Measurements from ENCODE around the gene PYGB.

Gene PYGB

DNA sequence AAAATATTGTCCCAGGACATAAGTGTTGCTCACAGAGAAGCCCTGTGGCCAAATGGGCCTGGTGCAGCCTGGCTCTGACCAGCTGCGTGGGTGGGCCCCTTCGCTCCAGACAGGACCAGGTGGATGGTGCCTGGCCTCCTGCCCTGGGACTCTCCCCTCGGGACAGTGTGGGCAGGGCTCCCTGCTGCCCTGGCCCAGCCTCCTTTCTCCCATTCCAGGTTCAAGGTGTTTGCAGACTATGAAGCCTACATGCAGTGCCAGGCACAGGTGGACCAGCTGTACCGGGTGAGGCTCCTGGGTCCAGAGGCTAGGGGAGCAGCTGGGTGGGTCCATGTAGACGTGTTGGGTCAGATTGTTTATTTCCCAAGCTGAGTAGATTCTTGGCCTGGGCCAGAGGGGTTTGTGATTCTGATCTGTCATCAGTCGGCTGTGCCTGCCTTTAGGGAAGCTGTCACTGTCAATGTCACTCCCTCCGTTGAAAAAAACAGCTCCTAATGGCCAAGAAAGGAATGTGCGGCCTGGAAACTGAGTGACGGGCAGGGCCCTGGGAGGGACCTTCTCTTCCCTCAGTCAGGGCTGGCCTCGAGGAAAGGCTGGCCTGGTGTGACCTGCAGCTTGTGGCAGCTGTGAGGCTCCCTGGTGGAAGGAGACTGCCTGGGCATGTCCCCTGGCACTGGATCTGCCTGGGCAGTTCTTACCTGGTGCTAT is 47.7 kb downstream of the PYGB start:
- no peak for ATAC-seq
- no peaks in the 10 kb centered on the region for H3K27me3 Mint-ChIP-seq
- peaks cover 27% of the 10 kb centered on the region for H3K4me1 Mint-ChIP-seq
- H3K27ac Mint-ChIP-seq, result peak overlapping the region in 1 of 2 donors; percentile 52
- DNase-seq, result no peak
- no peak overlapping the region for H3K4me3 Mint-ChIP-seq
- no peaks in the 10 kb centered on the region for H3K9me3 Mint-ChIP-seq

DNA sequence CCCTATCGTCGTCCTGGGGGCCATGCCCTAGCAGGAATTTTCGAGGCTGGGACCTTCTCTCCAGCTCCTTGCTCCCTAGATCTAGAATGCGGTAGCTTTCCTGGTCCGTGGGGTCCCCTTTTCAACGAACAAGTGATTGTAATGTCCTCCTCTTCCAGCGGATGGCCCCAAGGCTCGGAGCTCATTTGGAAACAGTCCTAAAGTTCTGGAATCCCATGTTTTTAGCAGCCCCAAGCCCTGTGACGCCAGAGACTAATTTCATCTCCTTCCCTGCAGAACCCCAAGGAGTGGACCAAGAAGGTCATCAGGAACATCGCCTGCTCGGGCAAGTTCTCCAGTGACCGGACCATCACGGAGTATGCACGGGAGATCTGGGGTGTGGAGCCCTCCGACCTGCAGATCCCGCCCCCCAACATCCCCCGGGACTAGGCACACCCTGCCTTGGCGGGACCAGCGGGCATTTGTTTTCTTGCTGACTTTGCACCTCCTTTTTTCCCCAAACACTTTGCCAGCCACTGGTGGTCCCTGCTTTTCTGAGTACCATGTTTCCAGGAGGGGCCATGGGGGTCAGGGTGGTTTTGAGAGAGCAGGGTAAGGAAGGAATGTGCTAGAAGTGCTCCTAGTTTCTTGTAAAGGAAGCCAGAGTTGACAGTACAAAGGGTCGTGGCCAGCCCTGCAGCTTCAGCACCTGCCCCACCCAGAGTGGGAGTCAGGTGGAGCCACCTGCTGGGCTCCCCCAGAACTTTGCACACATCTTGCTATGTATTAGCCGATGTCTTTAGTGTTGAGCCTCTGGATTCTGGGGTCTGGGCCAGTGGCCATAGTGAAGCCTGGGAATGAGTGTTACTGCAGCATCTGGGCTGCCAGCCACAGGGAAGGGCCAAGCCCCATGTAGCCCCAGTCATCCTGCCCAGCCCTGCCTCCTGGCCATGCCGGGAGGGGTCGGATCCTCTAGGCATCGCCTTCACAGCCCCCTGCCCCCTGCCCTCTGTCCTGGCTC is 48.5 kb downstream of the PYGB start:
- DNase-seq (peak in 1 of 2 donors; percentile 33), ATAC-seq (peak; percentile 32)
- H3K27me3 Mint-ChIP-seq, result no peaks in the 10 kb centered on the region
- H3K9me3 Mint-ChIP-seq, result no peaks in the 10 kb centered on the region
- peaks cover 27% of the 10 kb centered on the region for H3K4me1 Mint-ChIP-seq
- no peak overlapping the region for H3K4me3 Mint-ChIP-seq
- H3K27ac Mint-ChIP-seq, result peak overlapping the region in 1 of 2 donors; percentile 33

DNA sequence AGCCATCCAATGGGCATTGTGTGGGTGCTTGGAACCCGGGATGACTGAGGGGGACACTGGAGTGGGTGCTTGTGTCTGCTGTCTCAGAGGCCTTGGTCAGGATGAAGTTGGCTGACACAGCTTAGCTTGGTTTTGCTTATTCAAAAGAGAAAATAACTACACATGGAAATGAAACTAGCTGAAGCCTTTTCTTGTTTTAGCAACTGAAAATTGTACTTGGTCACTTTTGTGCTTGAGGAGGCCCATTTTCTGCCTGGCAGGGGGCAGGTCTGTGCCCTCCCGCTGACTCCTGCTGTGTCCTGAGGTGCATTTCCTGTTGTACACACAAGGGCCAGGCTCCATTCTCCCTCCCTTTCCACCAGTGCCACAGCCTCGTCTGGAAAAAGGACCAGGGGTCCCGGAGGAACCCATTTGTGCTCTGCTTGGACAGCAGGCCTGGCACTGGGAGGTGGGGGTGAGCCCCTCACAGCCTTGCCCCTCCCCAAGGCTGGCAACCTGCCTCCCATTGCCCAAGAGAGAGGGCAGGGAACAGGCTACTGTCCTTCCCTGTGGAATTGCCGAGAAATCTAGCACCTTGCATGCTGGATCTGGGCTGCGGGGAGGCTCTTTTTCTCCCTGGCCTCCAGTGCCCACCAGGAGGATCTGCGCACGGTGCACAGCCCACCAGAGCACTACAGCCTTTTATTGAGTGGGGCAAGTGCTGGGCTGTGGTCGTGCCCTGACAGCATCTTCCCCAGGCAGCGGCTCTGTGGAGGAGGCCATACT is 49.4 kb downstream of the PYGB start:
- Mint-ChIP-seq H3K4me1 (peaks cover 27% of the 10 kb centered on the region), H3K9me3 (no peaks in the 10 kb centered on the region), H3K4me3 (no peak overlapping the region), H3K27ac (peak overlapping the region; percentile 46 to 71), H3K27me3 (no peaks in the 10 kb centered on the region)
- no peak for ATAC-seq
- DNase-seq, result no peak

DNA sequence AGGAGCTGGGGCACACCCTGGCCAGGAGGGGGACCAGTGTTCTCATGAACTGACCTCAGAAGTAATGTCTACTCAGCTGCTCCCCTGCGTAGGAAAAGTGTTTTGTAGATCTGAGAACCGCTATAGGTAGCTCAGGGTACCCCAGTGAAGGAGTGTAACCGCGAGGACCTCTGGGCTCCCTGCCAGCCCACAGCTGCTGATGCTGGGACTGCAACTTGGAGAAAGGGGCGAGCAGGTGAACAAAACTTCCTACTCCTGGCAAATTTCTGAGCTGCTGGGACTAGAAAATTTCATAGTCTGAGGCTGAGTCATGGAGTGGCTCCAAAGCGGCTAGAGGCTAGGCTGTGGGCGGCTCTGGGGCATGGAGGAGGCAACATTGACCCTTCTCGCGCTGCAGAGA is 51.9 kb downstream of the PYGB start:
- no peaks in the 10 kb centered on the region for H3K27me3 Mint-ChIP-seq
- no peak overlapping the region for H3K4me3 Mint-ChIP-seq
- no peak for DNase-seq
- H3K27ac Mint-ChIP-seq, result peak overlapping the region; percentile 22 to 90
- H3K4me1 Mint-ChIP-seq, result peaks cover 26% of the 10 kb centered on the region
- no peaks in the 10 kb centered on the region for H3K9me3 Mint-ChIP-seq
- ATAC-seq, result peak; percentile 21

DNA sequence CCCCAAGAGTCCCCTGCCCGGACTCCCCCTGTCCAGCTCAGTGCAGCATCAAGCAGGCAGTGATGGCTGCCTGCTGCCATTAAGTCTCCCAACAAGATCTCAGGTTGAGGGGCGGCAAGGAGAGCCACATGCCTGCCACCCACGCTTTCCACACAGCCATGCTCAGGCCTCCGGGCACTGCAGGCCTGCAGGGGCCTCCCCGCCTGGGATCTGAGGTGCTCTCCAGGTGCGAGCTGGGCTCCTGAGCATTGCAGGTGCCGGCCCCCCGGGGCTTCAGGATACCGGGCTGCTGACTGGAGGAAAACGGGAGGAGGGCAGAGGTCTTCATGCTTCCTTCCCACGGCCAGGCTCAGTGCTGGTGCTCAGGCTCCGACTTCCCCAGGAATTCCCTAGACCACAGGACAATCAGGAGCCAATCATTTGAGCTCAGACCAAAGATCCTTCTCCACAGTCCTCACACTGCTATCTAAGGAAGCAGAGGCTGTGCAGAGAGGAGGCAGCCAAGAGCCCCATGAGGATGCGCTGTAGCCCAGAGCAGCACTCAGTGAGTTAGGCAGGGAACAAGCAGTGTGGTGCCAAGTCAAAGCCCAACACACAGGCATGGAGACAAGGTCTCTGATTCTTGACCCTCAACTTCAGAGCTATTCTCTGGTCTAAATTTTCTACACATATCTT is 52.7 kb downstream of the PYGB start:
- ATAC-seq (no peak), DNase-seq (no peak)
- peaks cover 26% of the 10 kb centered on the region for H3K4me1 Mint-ChIP-seq
- H3K9me3 Mint-ChIP-seq, result no peaks in the 10 kb centered on the region
- no peaks in the 10 kb centered on the region for H3K27me3 Mint-ChIP-seq
- H3K4me3 Mint-ChIP-seq, result no peak overlapping the region
- peak overlapping the region in 1 of 2 donors; percentile 90 for H3K27ac Mint-ChIP-seq

DNA sequence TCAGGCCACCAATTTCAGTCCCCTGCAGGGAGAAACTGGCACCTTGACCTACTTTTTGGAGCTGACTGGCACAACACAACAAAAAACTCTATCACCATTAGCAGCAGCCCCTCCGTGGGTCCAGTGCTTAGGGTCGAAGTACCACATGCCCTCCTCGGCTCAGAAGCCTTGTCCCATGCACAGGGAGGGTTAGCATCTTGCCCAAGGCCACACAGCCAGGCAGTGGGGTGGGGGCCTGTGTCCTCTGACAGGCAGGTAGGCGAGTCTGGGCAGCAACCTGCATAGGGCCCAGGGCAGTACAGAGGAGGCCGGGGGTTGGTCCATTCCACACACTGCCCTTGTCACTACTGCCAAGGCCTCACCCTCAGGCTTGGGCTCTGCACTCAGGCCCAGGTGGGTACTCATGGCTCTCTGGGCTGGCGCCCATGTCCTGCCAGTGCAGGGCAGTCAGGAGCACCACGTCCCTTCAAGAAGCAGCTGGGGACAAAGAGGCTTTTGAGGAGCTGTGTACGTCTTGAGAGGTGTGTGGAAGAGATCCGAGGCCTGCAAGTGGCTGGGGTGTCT is 53.6 kb downstream of the PYGB start:
- Mint-ChIP-seq H3K4me3 (no peak overlapping the region), H3K4me1 (peaks cover 22% of the 10 kb centered on the region), H3K27ac (peak overlapping the region; percentile 66 to 80), H3K9me3 (no peaks in the 10 kb centered on the region), H3K27me3 (no peaks in the 10 kb centered on the region)
- ATAC-seq (peak; percentile 25), DNase-seq (no peak)

DNA sequence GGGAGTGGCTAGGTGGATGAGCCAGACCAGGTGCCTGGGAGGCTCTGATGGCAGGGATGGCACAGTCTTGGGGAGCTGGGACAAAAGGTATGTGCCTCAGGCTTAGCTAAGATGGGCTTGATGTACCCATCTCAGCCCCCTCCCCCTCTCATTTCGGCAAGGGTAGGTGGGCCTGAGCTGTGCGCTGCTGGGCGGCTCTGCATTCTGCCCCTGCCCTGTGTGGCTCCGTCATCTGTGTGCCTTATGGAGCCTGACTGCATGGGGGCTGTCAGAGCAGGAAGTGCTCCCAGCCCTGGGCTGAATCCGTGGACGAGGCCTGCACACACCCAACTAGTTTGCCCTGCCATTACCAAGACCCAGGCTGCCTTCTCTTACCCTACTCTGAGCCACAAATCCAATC is 54.7 kb downstream of the PYGB start:
- Mint-ChIP-seq H3K4me1 (peaks cover 16% of the 10 kb centered on the region), H3K9me3 (no peaks in the 10 kb centered on the region), H3K4me3 (no peak overlapping the region), H3K27me3 (no peaks in the 10 kb centered on the region), H3K27ac (peak overlapping the region; percentile 10 to 57)
- ATAC-seq, result peak; percentile 5
- DNase-seq, result no peak

DNA sequence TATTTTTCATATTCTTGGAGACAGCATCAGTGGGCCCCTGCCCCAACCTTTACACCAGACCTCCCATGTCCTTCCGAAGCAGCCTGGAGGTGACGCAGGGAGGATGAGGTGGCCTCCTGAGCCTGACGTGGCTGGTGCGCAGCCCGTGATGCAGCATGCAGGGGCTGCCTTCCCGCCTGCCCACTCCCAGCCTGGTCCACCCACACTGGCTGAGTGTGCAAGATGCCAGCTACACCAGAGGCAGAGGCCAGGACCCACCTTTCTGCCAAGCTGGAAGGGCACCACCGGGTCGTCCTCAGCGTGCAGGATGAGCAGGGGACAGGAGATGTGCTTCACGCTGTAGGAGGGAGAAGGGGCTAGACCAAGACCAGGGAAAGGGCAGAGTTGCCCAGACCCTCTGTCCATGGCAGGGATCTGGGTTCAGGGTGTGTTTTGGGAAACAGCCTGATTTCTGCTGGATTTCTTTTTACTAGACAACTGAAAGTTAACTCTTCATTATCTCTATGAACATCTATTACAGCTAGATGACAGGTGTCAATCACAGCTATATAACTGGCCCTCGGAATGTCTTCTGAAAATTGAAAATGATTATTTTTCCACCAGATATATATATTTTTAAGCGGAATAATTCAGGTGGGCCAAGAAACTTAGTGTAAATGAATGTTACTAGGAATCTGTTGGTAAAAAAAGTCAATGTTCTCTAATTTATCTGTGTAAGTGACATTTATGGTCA is 55.6 kb downstream of the PYGB start:
- Mint-ChIP-seq H3K27me3 (no peaks in the 10 kb centered on the region), H3K9me3 (no peaks in the 10 kb centered on the region), H3K27ac (peak overlapping the region in 1 of 2 donors; percentile 57), H3K4me3 (no peak overlapping the region), H3K4me1 (peaks cover 20% of the 10 kb centered on the region)
- DNase-seq (no peak), ATAC-seq (no peak)

DNA sequence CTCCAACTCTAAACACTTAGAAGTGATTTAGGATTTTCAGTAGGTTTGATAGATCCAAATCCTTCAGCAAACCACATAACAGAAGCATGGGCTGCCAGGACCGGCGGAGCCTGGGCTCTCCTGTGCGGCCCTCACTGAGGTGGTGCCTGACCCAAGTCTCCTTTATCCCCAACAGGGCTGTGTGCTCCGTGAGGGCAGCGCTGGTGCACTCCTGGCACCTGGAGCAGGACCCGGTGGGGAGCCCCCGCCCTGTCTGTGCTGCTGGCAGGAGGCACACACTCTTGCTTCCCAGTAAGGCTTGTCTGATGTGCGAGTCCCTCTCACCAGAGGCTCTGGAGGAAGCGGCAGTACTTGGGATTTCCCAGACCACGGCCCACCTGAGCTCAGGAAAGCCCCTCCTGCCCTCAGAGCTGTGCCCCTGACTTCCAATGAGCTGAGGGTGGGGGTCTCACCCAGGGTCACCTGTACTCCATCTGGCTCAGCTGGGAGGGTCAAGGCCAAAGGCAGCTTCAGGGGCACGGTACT is 56.2 kb downstream of the PYGB start:
- no peak for DNase-seq
- no peaks in the 10 kb centered on the region for H3K27me3 Mint-ChIP-seq
- ATAC-seq, result no peak
- no peaks in the 10 kb centered on the region for H3K9me3 Mint-ChIP-seq
- H3K4me1 Mint-ChIP-seq, result peaks cover 26% of the 10 kb centered on the region
- peak overlapping the region in 1 of 2 donors; percentile 89 for H3K27ac Mint-ChIP-seq
- H3K4me3 Mint-ChIP-seq, result no peak overlapping the region

DNA sequence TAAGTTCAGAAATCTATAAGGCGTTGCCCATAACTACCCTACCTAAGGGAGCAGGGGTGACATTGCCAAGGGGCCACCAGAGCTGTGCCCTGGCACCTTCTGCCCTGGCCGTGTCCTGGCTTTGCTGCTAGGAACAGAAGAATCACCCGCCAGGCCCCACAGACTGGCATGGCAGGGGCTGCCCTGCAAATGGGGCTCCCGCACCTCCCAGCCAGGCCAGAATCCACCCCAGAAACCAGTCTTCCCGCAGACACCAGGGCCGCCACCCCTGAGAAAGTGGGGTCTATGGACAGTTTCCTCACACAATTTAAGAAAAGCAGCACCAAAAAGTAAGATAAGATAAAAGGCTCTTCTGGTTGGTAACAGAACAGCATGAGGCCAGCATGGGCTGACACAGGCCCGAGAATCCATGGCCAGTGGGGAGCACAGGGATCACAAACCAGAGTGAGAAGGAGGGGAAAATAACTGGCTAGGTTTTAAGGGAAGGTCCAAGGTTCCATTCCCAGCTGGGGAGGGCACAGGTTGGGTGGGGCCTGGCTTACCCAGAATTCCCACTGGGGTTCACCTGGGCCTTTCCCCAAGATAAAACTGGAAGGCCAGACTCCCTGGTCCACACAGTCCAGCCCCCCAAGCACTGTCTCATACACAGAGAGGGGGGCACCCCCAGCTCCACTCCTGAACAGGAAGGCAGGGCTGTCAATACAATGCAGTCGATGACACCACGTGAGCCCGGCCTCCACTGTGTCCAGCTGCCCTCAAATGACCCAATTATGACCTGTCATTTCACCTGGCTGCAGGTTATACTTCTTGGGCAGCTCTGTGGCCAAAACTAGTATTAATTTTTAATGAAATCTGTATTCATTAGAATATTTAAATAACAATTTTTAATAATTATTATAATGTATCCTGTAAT is 59.4 kb downstream of the PYGB start:
- no peak overlapping the region for H3K4me3 Mint-ChIP-seq
- peaks cover 47% of the 10 kb centered on the region for H3K4me1 Mint-ChIP-seq
- no peaks in the 10 kb centered on the region for H3K9me3 Mint-ChIP-seq
- H3K27me3 Mint-ChIP-seq, result no peaks in the 10 kb centered on the region
- H3K27ac Mint-ChIP-seq, result peak overlapping the region; percentile 31 to 33
- DNase-seq, result no peak
- ATAC-seq, result no peak

DNA sequence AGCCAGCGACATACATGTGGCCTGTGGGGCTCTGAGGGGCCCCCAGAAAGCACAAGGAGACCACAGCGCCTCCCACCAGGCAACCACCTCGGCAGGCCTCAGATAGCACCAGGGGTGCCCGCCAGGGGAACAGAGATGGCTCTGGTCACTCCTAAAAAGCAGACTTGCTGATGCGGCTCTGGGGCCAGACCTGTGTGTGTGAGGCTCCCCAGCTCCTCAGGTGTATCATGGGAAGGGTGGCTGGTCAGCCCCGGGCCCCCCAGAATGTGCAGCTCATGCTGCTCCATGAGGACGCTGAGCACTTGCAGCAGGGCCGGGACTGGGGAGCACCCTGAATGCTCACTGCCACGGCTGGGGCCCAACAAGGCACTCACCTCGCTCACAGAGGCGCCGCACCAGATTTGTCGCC is 60.2 kb downstream of the PYGB start:
- no peaks in the 10 kb centered on the region for H3K9me3 Mint-ChIP-seq
- no peaks in the 10 kb centered on the region for H3K27me3 Mint-ChIP-seq
- DNase-seq (no peak), ATAC-seq (no peak)
- H3K4me3 Mint-ChIP-seq, result no peak overlapping the region
- peaks cover 48% of the 10 kb centered on the region for H3K4me1 Mint-ChIP-seq
- peak overlapping the region in 1 of 2 donors; percentile 77 for H3K27ac Mint-ChIP-seq

DNA sequence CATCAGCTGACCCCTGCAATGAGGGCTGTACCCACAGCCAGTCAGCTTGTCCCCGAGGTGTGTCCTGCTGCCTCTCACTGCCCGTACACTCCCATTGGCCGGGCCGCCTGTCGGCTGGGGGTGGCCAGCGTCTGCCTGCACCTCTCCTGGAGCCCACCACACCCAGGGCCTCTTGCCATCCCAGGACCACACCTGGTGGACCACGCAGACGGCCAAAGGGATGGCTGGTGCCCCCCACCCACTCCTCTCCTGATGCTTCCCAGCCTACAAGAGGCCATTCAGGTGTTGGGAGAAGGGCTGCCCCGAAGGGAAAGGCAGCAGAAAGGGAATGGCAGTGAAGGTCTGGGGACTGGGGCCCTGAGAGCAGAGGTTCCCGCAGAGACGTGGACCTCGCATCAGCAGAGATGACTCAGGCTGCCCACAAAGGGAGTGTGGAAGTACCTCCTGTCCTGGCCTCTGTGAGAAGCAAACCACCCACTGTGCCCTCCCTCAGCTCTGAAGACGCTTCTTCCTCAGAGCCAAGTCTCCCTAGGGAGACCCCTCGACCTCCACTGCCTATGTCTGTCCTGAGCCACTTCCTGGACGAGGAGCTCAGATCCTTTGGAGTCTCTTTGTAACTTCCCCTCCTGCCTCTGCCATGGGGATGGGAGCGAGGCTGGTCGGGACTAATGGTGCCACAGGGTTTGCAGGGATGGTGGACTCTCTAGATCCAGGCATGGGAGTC is 60.9 kb downstream of the PYGB start:
- ATAC-seq, result no peak
- H3K27me3 Mint-ChIP-seq, result no peaks in the 10 kb centered on the region

More for the DNA sequence above, 60.9 kb downstream of the PYGB start:
- H3K9me3 Mint-ChIP-seq, result no peaks in the 10 kb centered on the region
- H3K27ac Mint-ChIP-seq, result peak overlapping the region in 1 of 2 donors; percentile 86
- DNase-seq, result no peak
- H3K4me1 Mint-ChIP-seq, result peaks cover 48% of the 10 kb centered on the region
- no peak overlapping the region for H3K4me3 Mint-ChIP-seq

Data from stimulated activated naive CD8-positive, alpha-beta T cell treated with anti-CD3 and anti-CD28 coated beads, Interleukin-15, amount 100 ng/mL, for 72 hours (primary cell).